GM20000 (cell line): Measurements from ENCODE around the gene PARN.

Experiments
- DNase-seq: peaks from one replicate; pipeline ENCODE4 v3.0.0; 2012; ENCODE audit warnings: low spot score
- TF ChIP-seq, protein P1 (sequence below): IDR thresholded peaks from 2 replicates; pipeline ENCODE4 v1.5.1; 2012; ENCODE audit warnings: mild to moderate bottlenecking, control low read depth; ENCODE audit errors: extremely low read depth, missing control alignments

PARN gene

DNA sequence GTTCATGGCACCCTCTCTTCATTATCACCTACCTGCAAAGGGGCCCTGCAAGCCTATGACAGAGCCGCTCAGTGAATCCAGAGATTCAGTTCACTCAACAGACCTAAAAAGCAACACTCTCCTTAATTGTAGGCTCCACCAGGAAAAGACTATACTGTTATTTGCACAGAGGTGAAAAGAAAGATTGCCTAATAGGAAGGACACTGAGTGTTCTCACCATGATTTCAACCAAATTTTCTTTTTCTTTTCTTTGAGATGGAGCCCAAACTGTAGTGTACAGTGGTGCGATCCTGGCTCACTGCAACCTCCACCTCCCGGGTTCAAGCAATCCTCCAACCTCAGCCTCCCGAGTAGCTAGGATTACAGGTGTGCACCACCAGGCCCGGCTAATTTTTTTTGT lies 104.5 kb downstream of the PARN start:
- TF ChIP-seq, protein P1, sequence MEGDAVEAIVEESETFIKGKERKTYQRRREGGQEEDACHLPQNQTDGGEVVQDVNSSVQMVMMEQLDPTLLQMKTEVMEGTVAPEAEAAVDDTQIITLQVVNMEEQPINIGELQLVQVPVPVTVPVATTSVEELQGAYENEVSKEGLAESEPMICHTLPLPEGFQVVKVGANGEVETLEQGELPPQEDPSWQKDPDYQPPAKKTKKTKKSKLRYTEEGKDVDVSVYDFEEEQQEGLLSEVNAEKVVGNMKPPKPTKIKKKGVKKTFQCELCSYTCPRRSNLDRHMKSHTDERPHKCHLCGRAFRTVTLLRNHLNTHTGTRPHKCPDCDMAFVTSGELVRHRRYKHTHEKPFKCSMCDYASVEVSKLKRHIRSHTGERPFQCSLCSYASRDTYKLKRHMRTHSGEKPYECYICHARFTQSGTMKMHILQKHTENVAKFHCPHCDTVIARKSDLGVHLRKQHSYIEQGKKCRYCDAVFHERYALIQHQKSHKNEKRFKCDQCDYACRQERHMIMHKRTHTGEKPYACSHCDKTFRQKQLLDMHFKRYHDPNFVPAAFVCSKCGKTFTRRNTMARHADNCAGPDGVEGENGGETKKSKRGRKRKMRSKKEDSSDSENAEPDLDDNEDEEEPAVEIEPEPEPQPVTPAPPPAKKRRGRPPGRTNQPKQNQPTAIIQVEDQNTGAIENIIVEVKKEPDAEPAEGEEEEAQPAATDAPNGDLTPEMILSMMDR, result no peak
- no peak for DNase-seq

DNA sequence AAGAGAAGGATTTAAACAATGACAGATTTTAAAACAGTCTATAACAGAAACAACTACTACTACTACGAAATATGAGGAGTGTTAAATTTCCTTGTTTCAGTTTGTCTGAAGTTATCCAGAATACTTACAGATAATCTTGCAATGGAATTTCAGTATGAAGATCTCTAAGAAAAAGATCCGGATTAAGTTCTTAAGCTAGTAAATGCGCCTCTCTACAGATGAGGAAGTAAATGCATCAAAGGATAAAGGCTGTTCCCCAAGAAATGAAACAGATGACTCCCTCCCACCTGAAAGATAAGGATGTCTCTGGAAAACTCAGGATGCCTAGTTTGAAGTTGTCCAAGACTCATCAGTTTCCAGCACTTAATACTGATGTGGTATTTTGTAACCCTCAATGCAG lies 105.1 kb downstream of the PARN start:
- TF ChIP-seq, protein P1, result no peak
- no peak for DNase-seq

DNA sequence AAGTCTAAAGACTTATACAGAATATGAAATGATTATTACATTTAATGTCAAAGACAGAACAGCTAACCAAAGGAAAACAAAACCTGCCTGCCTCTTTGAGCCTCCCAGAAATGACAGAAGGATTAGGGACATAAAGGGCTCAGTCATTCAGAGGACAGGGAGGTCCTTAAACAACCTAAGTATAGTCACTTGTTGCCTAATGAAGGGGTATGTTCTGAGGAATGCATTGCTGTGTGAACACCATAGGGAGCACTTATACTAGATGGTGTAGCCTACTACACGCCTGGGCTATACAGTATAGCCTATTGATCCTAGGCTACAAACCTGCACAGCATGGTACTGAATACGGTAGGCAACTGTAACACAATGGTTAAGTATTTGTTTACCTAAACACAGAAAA lies 106.4 kb downstream of the PARN start:
- TF ChIP-seq, protein P1, result no peak
- no peak for DNase-seq

DNA sequence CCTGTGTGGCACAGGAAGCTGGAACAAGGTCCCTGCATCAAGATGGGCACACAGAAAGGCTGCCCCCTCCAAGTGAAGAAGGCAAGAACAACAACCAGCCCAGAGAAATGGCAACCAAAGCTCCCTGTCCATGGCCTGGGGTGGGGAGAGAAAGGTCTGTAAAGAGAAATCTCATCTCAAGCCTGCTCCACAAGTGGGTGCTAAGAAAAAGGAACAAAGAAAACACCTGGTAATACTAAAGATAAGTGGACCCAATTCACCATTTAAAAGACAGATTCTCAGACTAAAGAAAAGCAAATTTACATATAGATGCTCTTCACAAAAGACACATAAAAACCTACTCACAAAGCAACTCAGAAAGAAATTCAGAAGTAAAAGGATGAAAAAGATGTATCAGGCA lies 107.4 kb downstream of the PARN start:
- TF ChIP-seq, protein P1, result no peak
- DNase-seq, result no peak

DNA sequence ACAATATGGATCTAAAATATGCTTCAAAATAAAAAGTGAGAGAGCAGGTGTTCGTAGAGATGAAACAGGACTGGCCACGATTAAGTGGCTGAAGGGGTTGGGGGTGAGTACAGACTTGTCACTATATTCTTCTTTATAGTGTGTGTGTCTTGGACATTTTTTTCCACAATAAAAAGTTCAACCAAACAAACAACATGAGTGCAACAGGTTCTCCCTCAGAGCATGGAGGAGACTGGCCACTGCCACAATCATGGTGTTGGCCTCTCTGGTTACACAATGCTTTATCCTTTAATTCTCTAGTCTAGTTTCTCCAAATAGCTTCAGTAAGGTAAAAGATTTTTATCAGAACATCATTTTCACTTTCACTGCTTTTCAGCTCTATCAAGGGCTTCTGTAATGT lies 109.3 kb downstream of the PARN start:
- TF ChIP-seq, protein P1, result no peak
- no peak for DNase-seq

DNA sequence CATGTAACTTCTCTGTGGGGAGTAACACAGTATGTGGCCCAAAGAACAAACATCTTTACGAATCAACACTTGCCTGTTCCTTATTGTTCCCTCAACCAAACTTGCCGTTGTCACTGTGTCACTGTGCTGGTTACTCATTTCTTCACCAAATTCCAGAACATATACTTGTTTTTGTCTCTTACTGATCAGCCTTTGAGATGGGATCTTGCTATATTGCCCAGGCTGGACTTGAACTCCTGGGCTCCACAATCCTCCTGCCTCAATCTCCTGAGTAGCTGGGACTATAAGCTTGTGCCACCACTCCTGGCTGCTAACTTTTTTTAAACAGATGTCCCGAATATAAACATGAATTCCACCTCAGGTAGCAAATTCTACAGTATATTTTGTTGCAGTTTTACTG lies 115.1 kb downstream of the PARN start:
- DNase-seq, result no peak
- TF ChIP-seq, protein P1, result no peak

DNA sequence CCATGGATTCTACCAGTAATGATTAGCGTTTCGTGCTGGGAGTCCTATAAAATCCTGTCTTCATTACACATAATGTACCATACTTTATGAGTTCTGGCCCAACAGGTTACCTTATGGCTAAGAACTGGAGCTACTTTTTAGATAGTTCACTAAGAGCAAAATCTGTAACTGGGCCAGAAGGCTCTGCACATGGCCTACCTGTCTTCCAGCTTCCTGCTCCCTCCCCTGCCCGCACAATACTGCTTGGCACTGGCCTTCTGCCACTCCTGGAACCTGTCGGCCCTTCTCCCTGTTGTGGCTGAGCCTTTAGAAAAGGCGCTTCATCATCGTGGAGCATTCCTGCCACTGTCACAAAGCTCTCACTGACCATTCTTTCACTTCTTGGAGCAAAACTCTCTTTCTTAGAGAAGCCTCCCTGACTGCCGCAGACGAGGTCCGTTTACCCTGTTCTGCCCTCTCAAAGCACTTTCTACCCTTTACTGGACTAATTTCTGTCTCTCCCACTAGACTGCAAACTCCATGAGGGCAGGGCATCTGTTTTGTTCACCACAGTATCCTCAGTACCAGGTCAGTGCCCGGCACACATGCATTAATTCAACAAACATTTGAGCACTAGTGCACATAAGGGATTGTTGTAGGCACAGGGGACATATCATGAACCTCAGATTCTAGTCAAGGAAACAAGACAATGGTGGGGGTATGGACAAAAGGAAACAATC lies 116.5 kb downstream of the PARN start:
- DNase-seq, result no peak
- TF ChIP-seq, protein P1, result no peak
